ENCODE data around the gene SLC25A27. TPM values are rescaled to one million over a fixed set of nuclear protein-coding genes. Genes with fewer than 3 reads are reported as not detected.
A peak's percentile ranks its signal among the peaks of the same experiment; 100 is the strongest.

SLC25A27 gene
- total RNA-seq, 4 donors from 2014 or later, result 13.3 to 26.2 (median 21.3) TPM

GRCh38 chr6:46653439-46654195, 842 bp downstream of the SLC25A27 start:
- Histone ChIP-seq H3K9me3 (no peaks in the 10 kb centered on the region), H3K4me1 (peaks cover 10 to 39% (median 28%) of the 10 kb centered on the region in 4 donors), H3K4me3 (peak overlapping the region; percentile 80 to 97 (median 90)), H3K36me3 (peaks cover 0 to 15% (median 7%) of the 10 kb centered on the region in 4 donors), H3K27ac (replicated peaks in 1 of 4) (peak overlapping the region; percentile 90 to 94 (median 94)), H3K27me3 (no peaks in the 10 kb centered on the region)
- WGBS, result 17% methylated on average over 10 of the region's 10 CpGs
- DNase-seq (ENCODE audit: extremely low spot score), result no peak
- intact Hi-C loops (cut with DNase I), result no loop called here
- no peak for TF ChIP-seq POLR2A (IDR thresholded peaks at IDR 0.05; ENCODE audit: low read depth)
- no peak for TF ChIP-seq EP300 (IDR thresholded peaks at IDR 0.05)
- TF ChIP-seq CTCF (IDR thresholded peaks at IDR 0.05), result no peak
- TF ChIP-seq POLR2AphosphoS5 (IDR thresholded peaks at IDR 0.05), result no peak

GRCh38 chr6:46655803-46656202, 3.0 kb downstream of the SLC25A27 start:
- intact Hi-C loops (cut with DNase I), result no loop called here
- Histone ChIP-seq H3K4me3 (no peak overlapping the region), H3K4me1 (peaks cover 10 to 24% (median 22%) of the 10 kb centered on the region in 4 donors), H3K9me3 (no peaks in the 10 kb centered on the region), H3K36me3 (peaks cover 0 to 28% (median 10%) of the 10 kb centered on the region in 4 donors), H3K27ac (replicated peaks in 1 of 4) (no peak overlapping the region), H3K27me3 (no peaks in the 10 kb centered on the region)
- no peak for TF ChIP-seq POLR2A (IDR thresholded peaks at IDR 0.05; ENCODE audit: low read depth)
- no peak for TF ChIP-seq POLR2AphosphoS5 (IDR thresholded peaks at IDR 0.05)
- TF ChIP-seq EP300 (IDR thresholded peaks at IDR 0.05), result no peak
- TF ChIP-seq CTCF (IDR thresholded peaks at IDR 0.05), result no peak
- WGBS, result 79% methylated on average over 6 of the region's 6 CpGs
- no peak for DNase-seq (ENCODE audit: extremely low spot score)

- intact Hi-C loops (cut with DNase I), result no loop called here
- H3K4me1 ChIP-seq, result peaks cover 10 to 22% (median 16%) of the 10 kb centered on the region in 4 donors
- DNase-seq (ENCODE audit: extremely low spot score), result no peak
- H3K9me3 ChIP-seq, result no peaks in the 10 kb centered on the region
- no peak overlapping the region for H3K27ac ChIP-seq (replicated peaks in 1 of 4)
- H3K27me3 ChIP-seq, result no peaks in the 10 kb centered on the region
- H3K36me3 ChIP-seq, result peaks cover 0 to 36% (median 12%) of the 10 kb centered on the region in 4 donors
- TF ChIP-seq CTCF (IDR thresholded peaks at IDR 0.05), result no peak
- no peak for TF ChIP-seq EP300 (IDR thresholded peaks at IDR 0.05)
- TF ChIP-seq POLR2A (IDR thresholded peaks at IDR 0.05; ENCODE audit: low read depth), result no peak
- no peak for TF ChIP-seq POLR2AphosphoS5 (IDR thresholded peaks at IDR 0.05)
- no peak overlapping the region for H3K4me3 ChIP-seq
These were observed 4.9 kb downstream of the SLC25A27 start for GRCh38 chr6:46657642-46658041.

GRCh38 chr6:46661483-46661882, 8.7 kb downstream of the SLC25A27 start:
- TF ChIP-seq CTCF (IDR thresholded peaks at IDR 0.05) (no peak), POLR2AphosphoS5 (IDR thresholded peaks at IDR 0.05) (no peak), POLR2A (IDR thresholded peaks at IDR 0.05; ENCODE audit: low read depth) (no peak), EP300 (IDR thresholded peaks at IDR 0.05) (no peak)
- H3K27me3 ChIP-seq, result no peaks in the 10 kb centered on the region
- 83% methylated on average over 2 of the region's 2 CpGs for WGBS
- H3K9me3 ChIP-seq, result no peaks in the 10 kb centered on the region
- intact Hi-C loops (cut with DNase I), result no loop called here
- H3K4me1 ChIP-seq, result peaks cover 0 to 5% (median 0%) of the 10 kb centered on the region in 4 donors
- no peak overlapping the region for H3K4me3 ChIP-seq
- DNase-seq (ENCODE audit: extremely low spot score), result no peak
- H3K36me3 ChIP-seq, result peaks cover 0 to 66% (median 23%) of the 10 kb centered on the region in 4 donors
- H3K27ac ChIP-seq (replicated peaks in 1 of 4), result no peak overlapping the region
